Epithelial cell of esophagus (primary cell): ENCODE measurements around the gene GDF2.
A peak's percentile ranks its signal among the peaks of the same experiment; 100 is the strongest.

Experiments used
- DNase-seq: peaks from one replicate; pipeline ENCODE4 v3.0.0; 2010; ENCODE audit warnings: low read depth
- H3K4me3 ChIP-seq: 2 replicates; pipeline ENCODE4 v1.5.1; 2011; ENCODE audit warnings: mild to moderate bottlenecking, low read length, control low read depth
- TF ChIP-seq, protein P1 (sequence below): IDR thresholded peaks from 2 replicates; pipeline ENCODE4 v1.5.1; 2011; ENCODE audit warnings: low read depth, mild to moderate bottlenecking, low read length, control low read depth, inconsistent platforms; ENCODE audit not compliant: insufficient read depth; ENCODE audit errors: missing control alignments

The GDF2 gene

DNA sequence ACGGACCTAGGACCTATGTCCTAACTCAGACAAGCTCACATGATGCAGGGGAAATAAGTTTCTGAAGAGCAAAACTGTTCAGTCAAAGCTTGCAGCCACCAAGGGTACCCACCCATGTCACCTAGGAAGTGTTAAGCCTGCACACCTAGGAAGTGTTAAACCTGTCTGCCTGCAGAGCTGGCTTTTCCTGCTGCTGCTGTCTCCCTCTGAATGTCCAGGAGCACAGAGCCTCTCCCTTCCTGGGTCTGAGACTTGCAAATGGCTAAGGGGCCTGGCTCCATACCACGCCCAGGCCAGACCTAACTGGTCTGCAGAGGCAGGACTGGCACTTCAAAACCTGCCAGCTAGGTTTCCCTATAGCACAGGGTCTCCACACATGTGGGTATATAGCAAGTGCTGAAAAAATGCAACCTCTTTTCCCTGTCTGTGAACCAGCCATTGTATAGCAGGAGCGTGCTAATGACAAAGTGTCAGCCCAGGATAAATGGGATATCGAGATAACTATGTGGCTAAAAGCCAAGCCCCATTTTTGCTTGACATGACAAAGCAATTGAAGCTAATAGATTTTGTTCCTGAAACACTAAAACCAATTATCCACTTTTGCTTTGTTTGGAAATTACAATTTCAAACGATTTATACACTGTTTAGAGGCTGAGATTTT, 1.5 kb downstream of the GDF2 start:
- DNase-seq: peak; percentile 21
- no peak overlapping the region for H3K4me3 ChIP-seq
- TF ChIP-seq, protein P1, sequence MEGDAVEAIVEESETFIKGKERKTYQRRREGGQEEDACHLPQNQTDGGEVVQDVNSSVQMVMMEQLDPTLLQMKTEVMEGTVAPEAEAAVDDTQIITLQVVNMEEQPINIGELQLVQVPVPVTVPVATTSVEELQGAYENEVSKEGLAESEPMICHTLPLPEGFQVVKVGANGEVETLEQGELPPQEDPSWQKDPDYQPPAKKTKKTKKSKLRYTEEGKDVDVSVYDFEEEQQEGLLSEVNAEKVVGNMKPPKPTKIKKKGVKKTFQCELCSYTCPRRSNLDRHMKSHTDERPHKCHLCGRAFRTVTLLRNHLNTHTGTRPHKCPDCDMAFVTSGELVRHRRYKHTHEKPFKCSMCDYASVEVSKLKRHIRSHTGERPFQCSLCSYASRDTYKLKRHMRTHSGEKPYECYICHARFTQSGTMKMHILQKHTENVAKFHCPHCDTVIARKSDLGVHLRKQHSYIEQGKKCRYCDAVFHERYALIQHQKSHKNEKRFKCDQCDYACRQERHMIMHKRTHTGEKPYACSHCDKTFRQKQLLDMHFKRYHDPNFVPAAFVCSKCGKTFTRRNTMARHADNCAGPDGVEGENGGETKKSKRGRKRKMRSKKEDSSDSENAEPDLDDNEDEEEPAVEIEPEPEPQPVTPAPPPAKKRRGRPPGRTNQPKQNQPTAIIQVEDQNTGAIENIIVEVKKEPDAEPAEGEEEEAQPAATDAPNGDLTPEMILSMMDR: no peak

DNA sequence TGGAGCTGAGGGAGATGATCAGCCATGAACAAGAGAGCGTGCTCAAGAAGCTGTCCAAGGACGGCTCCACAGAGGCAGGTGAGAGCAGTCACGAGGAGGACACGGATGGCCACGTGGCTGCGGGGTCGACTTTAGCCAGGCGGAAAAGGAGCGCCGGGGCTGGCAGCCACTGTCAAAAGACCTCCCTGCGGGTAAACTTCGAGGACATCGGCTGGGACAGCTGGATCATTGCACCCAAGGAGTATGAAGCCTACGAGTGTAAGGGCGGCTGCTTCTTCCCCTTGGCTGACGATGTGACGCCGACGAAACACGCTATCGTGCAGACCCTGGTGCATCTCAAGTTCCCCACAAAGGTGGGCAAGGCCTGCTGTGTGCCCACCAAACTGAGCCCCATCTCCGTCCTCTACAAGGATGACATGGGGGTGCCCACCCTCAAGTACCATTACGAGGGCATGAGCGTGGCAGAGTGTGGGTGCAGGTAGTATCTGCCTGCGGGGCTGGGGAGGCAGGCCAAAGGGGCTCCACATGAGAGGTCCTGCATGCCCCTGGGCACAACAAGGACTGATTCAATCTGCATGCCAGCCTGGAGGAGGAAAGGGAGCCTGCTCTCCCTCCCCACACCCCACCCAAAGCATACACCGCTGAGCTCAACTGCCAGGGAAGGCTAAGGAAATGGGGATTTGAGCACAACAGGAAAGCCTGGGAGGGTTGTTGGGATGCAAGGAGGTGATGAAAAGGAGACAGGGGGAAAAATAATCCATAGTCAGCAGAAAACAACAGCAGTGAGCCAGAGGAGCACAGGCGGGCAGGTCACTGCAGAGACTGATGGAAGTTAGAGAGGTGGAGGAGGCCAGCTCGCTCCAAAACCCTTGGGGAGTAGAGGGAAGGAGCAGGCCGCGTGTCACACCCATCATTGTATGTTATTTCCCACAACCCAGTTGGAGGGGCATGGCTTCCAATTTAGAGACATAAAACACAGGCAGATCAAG, 3.3 kb downstream of the GDF2 start:
- no peak overlapping the region for H3K4me3 ChIP-seq
- TF ChIP-seq, protein P1: no peak
- no peak for DNase-seq

DNA sequence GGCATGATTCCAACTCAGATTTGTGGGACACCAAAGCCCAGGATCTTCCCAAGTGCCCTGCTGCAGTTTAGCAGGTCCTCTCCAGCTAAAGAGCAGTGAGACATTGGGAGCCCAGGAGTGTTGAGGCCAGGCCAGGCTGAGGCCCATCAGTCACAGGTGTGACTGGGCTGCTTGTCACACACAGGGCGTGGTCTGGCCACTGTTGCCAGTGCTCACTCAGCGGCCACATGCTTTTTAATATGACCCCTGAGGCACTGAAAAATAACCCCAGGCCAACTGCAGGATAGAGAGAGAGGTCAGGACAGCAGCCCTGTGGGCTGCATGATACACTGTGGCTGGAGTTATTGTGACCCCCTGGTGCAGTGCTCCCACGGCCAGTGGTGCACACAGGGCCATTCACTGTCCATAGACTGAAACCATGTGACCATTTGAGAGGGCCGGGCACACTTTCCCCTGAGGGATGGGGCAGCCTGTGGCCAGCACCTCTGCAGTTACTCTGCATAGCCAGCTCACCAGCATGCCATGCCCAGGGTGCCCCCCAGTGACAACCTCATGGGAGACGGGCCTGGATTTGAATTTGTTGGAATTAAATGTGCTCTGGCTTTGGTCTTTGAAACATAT, 4.2 kb downstream of the GDF2 start:
- DNase-seq: no peak
- no peak overlapping the region for H3K4me3 ChIP-seq
- TF ChIP-seq, protein P1: no peak

DNA sequence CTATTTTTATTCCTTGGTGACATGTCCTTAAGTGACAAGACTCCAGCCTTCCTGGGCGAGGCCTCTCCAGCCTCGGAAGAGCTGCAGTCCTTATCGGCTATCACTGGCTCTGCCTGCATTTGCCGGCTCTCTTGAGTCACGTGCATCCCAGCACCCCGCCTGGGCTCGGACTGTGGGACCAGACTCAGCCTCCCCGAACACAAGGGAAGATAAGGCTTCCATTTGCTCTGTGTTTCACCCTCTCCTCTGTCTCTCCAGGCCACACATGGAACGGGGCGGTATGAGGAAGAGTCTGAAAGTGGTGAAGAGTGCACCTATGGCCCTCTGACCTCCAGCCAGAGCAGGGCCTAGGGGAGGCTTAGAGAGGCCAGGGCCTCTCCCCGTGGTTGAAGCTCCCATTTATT, 4.7 kb downstream of the GDF2 start:
- no peak overlapping the region for H3K4me3 ChIP-seq
- TF ChIP-seq, protein P1: no peak
- DNase-seq: no peak

DNA sequence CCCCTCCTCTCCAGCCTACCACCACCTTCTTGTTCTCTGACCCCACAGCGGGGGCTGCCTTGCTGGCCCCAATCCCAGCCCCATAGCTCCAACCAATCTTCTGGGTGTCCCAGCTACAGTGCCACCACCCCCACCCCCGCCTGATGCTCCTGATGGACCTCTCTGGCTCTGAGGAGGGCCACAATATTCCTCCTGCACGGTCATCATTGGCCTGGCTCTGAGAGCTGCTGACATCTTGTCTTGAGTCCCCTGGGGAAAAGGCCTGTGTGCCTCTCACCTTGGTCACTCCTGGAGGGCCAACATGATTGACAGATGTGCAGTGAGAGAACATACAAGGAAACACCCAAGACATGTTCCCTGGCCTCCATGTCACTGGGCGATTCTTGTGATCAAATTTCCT, 7.6 kb downstream of the GDF2 start:
- DNase-seq: no peak
- TF ChIP-seq, protein P1: no peak
- no peak overlapping the region for H3K4me3 ChIP-seq

DNA sequence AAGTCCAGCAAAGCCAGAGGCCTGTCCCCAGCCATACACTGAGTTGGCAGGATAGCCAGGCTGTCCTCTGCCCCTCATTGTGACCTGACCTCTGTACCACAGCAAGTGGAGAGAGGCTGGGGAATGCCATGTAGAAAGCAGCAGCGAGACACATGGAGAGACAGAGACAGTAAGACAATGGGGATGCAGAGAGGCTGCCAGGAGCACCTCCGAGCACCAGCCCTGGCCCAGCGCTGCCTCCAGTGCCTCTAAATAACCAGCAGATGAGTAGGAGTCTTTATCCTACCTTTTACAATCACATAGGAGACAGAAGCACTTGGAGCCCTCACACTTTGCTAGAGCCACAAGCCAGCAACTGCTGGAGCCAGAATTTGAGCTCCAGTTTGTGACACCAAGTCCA, 8.1 kb downstream of the GDF2 start:
- TF ChIP-seq, protein P1: no peak
- no peak for DNase-seq
- H3K4me3 ChIP-seq: no peak overlapping the region
